ENCODE results near the gene ADGRD1.

ADGRD1 gene

GRCh38 chr12:131133015-131133905, 179.6 kb downstream of the ADGRD1 start:
- DNase-seq (ENCODE audit: low read depth in 2 of 2, low spot score in 1 of 2): no peak

DNA sequence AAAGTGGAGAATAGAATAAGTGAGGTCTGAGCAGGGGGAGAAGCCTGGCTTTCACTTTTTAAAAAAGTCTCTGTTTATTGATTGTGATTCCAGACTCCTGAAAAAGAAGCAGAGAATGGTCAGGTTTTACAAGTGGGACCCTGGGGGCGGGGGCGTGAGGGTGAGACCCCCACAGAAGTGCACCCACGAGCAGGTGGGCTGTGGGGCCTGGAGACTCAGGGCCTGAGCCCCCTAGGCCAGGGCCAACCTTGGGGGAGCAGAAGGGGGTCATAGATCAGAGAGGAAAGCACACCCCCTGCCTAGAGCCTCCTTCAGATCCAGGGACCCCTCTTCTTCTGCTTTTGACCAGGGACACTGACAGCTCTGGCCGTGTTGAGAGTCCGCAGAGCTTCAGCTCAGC, 180.3 kb downstream of the ADGRD1 start:
- DNase-seq (ENCODE audit: low read depth in 2 of 2, low spot score in 1 of 2): no peak

DNA sequence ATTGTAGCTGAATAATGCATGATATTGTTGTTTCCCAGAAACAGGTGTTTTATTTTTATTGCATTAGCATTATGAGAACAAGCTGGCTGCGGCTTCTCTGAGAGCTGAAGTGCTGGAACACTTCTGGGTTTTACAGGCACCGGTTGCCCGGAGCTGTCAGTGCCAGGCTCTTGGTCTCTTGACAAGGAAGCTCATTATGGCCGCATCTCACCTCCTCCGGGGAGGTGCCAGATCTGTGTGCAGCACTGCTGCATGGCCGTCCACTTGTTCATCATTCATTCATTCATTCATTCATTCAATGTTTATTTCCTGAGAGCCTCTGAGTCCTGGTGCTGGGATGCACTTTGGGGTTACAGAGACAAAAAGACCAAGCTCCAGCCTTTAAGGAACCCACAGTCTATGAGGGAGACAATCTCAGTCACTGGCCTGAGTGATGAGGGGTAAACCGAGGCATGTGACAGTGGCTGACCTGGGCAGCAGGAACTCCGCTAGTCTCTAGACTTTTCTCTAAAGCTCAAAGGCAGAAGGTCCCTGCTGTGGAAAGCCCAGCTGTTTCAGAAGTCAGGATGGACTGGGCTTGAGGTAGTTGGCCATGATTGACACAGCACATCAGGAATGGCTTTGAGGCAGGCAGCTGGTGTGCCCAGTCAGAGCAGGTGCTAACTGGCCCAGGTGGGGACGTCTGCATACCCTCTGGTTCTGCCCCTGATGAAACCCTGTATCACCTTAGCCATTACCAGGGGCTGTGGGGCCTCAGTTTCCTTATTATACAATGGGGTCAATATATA, 181.0 kb downstream of the ADGRD1 start:
- no peak for DNase-seq (ENCODE audit: low read depth in 2 of 2, low spot score in 1 of 2)

- no peak for DNase-seq (ENCODE audit: low read depth in 2 of 2, low spot score in 1 of 2)
These were observed 181.6 kb downstream of the ADGRD1 start for GRCh38 chr12:131135311-131135785.

DNA sequence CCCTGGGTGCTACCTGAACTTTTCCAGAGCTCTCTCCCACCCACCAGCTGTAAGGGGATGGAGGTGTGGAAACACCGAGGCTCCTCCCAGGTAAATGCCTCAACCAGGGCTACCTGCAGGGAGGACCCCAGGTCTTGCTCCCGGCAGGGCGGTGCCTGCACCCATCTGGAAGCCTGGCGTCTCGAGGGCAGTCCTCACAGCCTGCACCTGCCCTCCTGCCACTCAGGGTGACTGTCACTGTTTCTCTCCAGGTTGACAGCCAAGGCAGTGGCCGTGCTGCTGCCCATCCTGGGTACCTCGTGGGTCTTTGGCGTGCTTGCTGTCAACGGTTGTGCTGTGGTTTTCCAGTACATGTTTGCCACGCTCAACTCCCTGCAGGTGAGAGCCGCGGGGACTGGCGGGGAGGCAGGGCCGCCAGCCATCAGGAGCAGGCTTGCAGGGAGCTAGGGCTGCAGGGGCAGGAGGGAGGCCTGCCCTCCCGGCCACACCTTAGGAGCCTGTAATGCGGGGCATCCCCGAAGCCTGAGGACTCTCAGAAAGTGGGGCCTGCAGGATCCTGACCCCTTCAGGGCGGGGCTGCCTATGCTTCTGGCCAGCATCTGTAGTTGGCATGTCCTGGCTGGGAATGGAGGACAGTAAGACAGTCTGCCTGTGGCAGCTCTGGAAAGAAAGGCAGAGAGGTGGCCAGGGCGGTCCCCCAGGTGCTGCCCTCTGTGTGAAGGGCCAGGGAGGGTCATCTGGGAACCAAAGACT, 182.3 kb downstream of the ADGRD1 start:
- DNase-seq (ENCODE audit: low read depth in 2 of 2, low spot score in 1 of 2): no peak

DNA sequence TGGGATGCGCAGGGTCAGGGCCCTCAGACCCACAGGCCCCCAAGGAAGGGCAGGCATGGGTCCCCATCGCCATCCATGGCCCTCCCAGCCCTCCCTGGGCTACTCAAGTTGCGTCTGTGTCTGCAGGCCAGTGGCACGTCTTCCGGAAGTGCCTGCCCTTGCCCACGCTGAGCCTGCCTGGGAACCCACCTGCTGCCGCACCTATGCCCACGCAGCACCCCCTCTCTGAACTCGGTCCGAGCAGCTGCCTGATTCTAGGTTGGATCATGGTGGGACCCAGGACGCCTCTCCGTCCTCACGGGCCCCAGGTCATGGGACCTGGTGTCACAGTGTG, 182.8 kb downstream of the ADGRD1 start:
- DNase-seq (ENCODE audit: low read depth in 2 of 2, low spot score in 1 of 2): no peak

GRCh38 chr12:131137009-131137835, 183.5 kb downstream of the ADGRD1 start:
- DNase-seq (ENCODE audit: low read depth in 2 of 2, low spot score in 1 of 2): no peak

DNA sequence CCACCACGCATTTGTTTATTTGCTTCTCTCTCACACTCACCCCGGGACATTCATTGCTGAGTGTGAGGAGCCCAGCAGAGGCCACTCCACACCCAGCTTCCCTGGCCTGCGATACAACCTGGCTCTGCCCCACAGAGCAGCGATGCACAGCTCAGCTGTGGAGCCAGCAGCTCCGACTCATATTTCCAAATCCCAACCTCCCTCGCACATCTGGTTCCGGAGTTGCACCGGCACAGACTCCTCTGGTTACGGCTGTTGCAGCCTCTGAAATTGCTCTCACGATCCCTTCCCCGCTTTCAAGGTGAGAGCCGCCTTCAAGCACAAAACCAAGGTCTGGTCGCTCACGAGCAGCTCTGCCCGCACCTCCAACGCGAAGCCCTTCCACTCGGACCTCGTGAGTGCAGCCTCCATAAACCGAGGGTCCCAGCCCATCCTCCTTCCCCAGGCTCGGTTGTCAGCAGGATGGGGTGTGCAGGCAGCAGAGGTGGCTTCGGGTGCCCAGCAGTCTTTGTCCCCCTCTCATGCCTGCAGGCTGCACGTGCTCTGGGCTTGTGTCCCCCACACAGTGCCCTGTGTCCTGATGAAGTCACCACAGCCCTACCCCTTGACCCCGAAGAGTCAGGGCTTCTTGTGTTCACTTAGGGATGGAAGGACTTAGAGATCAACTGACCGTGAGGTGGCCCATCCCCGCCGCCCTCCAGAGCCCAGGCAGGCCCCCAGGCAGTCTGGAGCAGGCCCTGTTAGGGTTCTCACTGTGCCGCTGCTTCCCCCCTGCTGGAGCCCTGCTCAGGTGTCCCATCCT, 184.3 kb downstream of the ADGRD1 start:
- no peak for DNase-seq (ENCODE audit: low read depth in 2 of 2, low spot score in 1 of 2)

GRCh38 chr12:131138638-131139362, 185.1 kb downstream of the ADGRD1 start:
- no peak for DNase-seq (ENCODE audit: low read depth in 2 of 2, low spot score in 1 of 2)

- DNase-seq (ENCODE audit: low read depth in 2 of 2, low spot score in 1 of 2): no peak
These were observed 185.8 kb downstream of the ADGRD1 start for GRCh38 chr12:131139363-131140068.

DNA sequence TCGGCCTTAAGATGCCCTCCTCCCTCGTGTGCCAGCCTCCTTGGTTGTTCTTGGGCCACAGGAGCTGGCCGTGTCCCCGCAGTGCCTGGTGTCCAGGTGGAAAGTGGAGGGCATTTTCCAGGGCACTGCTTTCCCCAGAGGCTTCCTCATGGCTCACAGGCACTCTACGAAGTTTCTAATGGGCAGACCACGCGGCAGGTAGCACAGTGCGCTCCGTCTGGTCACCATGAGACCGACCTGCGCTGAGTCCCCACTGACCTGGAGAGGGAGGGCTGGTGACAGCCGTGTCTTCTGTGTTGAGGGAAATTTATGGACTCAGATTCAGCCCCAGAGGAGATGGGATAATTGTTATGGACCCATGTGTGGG, 186.3 kb downstream of the ADGRD1 start:
- no peak for DNase-seq (ENCODE audit: low read depth in 2 of 2, low spot score in 1 of 2)

GRCh38 chr12:131140697-131141096, 187.0 kb downstream of the ADGRD1 start:
- DNase-seq (ENCODE audit: low read depth in 2 of 2, low spot score in 1 of 2): no peak

GRCh38 chr12:131141514-131141913, 187.8 kb downstream of the ADGRD1 start:
- DNase-seq (ENCODE audit: low read depth in 2 of 2, low spot score in 1 of 2): no peak

DNA sequence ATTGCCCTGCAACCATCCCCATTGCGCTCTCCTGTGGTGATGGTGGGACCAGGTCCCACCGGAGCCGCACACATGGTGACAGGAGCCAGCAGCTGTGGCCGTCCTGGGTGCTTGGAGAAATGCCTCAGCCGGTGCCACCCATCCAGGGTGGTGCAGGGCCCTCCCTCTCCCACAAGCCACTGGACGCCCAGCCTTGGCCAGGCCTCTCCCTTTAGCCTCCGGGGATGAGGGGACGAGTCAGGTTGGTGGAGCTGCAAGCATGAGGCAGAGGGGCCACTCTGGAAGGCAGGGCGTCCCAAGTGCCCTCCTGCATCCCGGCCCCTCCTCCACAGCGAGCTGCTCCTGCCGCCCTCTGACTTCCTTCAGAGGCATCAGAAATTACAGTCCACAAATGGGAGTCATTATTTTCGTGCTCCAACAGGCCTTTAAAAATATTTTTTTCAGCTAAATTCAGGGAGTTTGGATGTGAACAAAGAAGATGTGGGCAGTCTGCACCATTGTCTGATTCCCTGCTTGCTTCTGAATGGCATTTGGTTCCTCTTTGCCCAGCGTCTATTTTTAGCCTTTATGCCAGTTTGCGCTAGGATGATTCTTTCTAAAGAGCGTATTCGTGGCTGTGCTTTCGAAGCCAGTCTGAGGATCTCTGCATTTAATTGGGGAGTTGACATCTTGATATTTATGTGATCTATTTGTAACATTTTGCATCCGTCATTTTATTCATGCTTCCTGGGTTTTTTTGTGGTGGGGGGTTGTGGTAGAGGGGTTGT, 189.4 kb downstream of the ADGRD1 start:
- no peak for DNase-seq (ENCODE audit: low read depth in 2 of 2, low spot score in 1 of 2)

DNA sequence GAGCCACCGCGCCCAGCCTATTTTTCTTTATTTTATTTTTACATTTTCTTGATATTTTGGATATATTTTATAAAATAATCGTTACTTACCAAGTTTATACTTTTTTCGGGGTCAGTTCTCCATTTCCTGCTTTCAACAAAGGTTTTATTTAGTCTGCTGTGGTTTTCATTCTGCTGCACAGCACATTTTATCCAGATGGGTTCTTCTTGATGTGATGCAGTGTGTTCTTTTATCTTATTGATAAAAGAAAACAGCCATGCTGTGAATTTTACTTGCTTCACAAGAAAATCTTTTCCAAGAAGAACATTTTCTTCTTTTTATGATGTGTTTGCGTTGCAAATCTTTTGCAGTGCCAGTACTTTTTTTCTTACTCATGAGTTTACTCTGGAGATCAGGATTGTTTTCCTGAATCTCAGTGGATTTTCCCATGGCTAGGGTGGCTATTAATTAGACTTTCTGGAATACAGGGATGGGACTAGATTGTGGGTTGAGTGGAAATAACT, 192.5 kb downstream of the ADGRD1 start:
- no peak for DNase-seq (ENCODE audit: low read depth in 2 of 2, low spot score in 1 of 2)

- no peak for DNase-seq (ENCODE audit: low read depth in 2 of 2, low spot score in 1 of 2)
These were observed 193.6 kb downstream of the ADGRD1 start for GRCh38 chr12:131147293-131147692.

DNA sequence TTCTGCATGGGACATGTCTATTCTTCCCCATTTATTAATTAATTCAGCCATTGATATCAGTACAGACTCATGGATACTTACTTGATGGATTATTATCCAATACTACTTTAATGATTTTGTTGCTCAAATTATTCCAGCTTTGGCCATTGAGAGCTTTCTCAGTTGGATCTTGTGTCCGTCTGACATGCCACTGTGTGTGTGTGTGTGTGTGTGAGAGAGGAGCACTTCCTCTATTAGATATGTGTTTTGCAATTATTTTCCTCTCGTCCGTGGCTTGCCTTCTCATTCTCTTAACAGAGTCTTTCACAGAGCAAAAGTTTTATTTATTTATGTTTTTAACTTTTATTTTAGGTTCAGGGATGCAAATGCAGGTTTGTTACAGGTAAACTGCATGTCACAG, 194.2 kb downstream of the ADGRD1 start:
- DNase-seq (ENCODE audit: low read depth in 2 of 2, low spot score in 1 of 2): no peak
